COLO668 (cell line): Measurements from ENCODE around the gene GNG2.

ENCODE experiments used
- DNase-seq: peaks from one replicate; lab custom pipeline; 2025; ENCODE audit not compliant: unreplicated experiment; lab: John Stamatoyannopoulos, UW

GNG2 gene

DNA sequence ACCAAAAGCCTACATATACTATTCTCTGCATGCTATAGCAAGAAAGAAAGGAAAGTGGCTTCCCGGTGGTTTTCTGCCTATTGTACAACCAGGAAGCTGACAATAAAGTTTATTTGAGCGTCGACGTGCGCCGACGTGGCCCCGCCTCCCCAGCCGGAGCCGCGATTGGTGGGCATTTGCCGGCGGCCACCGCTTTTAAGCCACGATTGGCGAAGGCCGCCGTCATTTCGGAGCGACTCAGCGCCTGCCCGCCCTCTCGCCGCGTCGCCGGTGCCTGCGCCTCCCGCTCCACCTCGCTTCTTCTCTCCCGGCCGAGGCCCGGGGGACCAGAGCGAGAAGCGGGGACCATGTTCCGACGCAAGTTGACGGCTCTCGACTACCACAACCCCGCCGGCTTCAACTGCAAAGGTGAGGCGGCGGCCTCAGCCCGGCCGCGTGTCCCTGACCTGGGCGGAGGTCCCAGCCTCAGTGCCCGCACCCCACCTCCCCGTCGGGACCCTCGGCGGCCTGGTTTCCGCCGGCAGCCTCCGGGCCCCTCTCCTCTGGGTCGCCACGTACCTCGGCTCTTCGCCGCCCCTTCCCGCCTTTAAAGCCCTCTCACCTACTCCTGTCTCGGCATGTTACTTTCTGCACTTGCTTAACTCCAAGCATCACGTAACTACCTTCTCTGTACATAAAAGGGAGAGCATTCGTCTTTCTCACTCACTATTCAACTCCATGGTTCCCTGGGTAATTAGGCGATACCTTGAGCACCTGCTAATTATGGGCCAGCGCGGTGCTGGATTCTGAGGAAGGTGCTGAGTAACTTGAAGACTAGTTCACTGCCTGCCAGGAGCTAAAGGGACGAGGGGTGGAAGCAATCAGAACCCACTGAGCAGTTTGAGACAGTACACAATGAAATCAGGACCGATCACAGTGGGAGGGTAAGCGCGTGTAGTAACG, 129.2 kb downstream of the GNG2 start, which contains the start of gene RTRAF:
TSS of gene RTRAF (plus strand) at position 254 of the 942 bp plus-strand sequence. CDS start at position 348, 94 bp downstream.
- DNase-seq = peak; percentile 98

DNA sequence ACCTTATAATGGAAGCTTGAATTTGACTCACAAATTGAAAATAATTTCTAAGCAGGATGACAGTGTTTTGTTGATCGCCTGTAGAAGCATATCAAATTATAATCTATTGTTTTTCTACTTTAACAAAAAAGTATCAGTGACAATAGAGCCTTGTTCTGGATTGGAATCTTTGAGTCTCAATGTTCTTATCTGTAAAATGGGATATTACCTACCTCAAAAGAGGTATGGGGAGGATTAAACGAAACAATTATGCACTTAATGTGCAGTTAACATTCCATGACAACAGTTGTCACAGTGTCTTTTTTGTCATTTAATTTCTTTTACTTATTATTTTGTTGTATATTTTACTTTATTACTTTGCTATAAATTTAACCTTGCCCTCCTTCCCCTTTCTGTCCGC, 130.1 kb downstream of the GNG2 start:
- DNase-seq = no peak

DNA sequence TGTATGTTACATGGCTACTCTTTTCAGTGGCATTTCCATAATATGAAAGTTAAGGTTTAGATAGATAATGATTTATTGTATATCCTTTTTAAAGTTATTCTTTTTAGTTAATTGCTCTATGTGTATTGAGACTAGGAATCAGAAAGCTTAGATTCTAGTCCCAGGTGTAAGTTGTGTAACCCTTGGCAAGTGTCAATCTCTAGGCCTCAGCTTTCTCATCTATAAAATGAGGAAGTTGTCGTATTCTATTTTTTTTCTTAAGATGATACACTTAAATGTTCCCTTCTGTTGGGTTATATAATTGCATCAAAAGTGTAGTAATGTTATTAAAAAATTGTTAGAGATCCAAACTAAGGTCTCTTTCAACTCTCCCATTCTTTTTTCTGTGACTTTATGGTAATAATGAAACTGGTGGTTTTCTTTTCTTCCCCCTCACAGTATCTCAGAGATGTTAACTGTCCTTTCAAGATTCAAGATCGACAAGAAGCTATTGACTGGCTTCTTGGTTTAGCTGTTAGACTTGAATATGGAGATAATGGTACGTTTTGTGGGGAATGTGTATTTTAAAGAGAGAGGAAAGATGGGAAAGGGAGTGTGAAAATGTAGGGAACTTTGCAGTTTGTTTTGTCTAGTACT, 133.0 kb downstream of the GNG2 start:
- no peak for DNase-seq

DNA sequence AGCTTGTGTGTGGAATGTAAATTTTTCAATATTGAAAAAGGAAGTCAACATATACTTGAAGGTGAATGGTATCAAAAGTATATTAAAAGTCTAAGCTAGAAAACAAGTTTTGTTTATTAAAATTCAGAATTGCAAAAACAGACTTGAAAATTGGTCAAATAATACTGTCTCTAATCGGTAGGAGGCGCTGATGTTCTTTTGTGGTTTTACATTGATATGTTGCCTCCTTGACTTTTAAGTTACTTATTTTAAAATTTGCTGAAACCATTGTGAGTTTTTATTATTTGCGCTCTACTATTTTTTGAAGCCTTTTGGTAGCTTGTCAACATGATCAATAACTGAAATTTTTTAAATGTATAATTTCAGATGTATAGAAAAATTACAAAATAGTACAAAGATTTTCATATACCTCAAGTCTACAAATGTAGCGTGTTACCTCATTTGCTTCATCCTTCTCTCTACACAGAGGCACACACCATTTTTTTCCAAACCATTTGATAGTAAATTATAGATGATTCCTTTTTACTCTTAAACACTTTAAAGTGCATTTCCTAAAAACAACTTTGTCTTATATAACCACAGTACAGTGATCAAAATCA, 135.8 kb downstream of the GNG2 start:
- DNase-seq = no peak

DNA sequence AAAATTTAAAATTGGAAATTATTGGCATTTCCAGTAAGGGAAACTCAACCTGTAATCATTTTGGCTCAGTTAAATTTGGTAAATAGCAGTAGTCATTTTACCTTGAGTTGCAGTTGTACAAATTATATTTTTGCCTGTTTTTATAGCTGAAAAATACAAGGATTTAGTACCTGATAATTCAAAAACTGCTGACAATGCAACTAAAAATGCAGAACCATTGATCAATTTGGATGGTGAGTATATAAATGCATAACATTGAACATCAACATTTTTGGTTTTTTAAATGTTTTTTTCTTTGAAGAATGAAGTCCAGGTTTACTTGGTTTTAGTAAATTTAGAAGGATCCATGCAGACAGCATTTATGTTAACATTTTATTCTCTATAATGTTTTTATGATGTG, 137.9 kb downstream of the GNG2 start:
- no peak for DNase-seq

DNA sequence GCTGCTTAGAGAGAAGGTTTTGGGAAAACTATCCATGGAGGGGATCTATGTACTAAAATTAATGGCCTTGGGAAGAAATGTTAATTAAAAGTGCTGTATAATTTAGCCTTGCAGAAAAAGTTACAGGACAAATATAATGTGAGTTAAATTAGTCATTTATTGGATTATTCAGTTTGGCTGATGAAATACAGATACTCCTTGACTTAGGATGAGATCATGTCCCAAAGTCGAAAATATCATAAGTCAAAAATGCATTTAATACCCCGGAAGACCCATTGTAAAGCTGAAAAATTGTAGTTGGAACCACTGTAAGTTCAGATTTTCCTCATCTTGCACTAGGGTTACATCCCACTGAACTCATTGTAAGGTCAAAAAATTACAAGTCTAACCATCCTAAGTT, 138.7 kb downstream of the GNG2 start:
- DNase-seq = no peak

DNA sequence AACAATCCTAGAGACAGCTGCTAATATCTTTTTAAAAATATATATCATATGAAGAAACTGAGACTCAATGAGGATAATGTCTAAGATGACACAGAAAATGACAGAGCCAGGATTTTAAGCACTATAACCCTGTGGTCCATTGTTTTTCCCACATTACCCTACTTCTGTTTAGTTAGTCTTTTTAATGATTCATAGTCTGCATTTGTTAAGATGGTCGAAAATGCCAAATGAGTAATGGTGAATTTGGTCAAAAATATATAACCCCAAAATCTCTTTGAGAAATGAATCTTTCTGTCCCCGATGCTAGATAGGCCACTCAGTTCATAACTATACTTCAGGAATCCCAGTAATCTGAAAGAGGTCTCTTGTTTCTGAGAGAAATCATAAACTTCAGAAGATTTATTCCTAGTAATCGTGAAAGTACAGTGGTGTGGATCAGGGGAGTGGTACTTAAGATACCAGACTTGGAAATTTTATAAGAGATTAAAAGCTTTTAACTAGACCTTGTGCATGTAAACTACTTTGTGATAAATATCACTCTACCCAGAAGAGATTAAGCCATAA, 139.7 kb downstream of the GNG2 start:
- DNase-seq = no peak

DNA sequence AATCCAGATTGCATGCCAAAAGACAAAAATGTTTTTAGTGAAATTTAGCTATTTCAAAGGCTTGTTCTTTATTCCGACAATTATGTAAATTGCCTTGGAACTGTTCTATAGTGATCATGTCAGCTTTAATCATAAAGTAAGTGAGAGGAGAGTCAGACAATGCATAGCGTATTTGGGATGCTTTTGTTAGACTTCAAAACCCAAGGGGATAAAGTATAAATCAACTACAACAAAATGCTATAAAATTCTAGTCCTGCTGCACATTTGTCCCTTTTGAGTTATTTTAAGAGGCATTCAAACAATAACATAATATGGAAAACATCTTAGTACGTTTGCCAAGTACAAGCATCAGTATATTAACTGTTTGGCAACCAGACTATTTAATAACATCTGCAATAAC, 140.3 kb downstream of the GNG2 start:
- DNase-seq = no peak

DNA sequence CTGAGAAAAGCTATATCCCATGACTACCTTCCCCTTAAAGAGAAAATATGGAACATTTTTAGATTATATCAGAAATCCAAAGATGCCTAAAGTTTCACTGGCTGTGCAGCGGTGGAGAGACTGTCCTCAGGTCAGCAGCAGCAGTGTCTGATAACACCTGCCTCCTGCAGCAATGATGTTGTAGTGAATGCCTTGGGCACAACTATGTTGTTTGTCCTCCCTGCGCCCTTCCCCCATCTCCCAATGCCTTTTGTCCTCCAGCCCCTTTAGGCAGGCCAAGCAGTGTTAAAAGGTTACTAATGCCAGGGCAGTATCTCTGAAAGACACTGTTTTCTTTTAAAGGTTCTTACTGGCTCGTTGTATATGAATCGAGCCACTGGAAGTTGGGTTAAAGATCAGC, 142.1 kb downstream of the GNG2 start:
- no peak for DNase-seq

DNA sequence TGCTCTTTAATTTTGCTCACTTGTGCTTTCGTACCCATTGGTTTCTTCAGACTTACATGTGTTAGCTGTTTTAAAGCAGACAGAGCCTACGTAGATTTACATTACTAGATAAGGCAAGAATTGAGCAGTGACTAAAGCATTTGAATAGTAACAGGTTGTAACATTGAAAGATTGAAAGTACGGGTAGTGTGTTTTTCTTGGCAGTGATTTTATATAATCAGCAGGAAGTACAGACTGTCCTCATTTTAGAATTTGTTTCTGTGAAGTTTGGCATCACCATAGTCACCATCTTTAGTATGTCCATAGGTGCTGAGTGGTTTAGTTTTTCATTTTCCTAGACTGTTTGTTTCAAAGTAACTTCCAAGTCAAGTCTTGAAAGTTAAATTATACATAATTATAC, 142.9 kb downstream of the GNG2 start:
- DNase-seq = no peak

DNA sequence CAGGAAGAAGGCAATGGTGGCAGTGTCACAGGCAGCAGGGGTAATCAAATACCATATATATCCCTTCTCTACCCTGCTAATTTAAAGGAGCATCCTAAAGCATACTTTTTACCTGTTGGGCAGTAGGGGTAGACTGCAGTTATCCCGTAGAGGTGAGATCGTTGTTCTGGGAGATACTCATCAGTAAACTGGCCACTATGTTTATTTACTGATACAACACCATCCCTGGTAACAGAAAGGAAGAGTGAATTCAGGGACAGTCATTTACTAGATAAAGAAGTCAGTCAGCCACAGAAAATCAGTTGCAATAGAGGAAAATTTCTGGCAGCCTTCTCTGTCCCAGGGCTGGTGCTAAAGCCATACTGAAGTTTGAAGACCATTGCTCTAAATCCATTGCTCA, 145.2 kb downstream of the GNG2 start:
- no peak for DNase-seq

DNA sequence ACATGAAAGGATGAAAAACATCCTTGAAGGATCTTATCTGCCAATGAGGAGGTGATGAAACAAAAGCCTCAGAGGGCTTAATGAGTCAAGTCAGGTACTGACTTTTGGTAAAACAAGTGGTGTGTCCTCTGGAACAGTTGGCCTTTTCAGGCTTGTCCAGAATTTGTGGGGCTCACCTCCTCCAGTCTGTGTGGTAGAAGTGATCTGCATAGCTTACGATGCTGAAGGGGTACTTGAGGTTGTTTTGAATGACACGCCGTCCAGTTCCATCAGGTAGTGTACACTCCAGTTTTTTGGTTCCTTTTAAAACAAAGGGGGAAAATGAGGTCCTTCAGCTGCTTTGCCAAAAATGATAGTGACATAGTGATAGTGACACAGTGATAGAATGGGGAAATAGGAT, 145.9 kb downstream of the GNG2 start:
- no peak for DNase-seq

DNA sequence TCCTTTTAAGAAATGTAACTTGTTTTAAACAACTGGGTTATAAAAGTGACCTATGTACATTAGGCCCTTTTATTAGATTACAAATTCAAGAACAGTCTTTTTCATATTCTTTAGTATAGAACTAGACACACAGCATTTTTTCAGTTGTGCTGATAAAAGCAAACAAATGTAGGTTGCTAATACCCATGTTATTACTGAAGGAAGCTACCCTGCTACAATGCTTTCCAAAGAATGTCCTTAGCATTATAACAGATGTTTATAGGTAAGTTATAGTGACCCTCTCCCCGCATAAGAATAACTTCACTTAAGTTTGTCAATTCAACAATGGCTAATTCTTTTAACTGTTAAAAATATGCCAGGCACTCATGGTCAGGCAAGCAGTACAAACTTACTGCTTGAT, 146.8 kb downstream of the GNG2 start:
- DNase-seq = no peak

DNA sequence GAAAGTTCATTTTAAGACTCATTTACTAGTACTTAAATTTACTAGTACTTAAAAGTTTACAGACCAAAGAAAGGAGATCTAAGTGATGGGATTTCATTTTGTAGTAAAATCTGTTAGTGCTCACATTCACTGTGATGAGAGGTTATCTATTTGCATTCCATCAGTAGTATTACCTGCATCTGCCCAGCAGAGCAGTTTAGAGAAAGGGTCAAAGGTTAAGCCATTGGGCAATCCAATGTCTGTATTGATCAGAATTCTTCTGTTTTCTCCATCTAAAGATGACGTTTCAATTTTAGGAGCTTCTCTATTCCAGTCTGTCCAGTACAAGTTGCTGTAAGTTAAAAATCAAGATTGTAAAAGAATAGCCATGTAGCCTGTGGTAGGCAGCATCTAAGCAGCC, 147.2 kb downstream of the GNG2 start:
- DNase-seq = no peak

DNA sequence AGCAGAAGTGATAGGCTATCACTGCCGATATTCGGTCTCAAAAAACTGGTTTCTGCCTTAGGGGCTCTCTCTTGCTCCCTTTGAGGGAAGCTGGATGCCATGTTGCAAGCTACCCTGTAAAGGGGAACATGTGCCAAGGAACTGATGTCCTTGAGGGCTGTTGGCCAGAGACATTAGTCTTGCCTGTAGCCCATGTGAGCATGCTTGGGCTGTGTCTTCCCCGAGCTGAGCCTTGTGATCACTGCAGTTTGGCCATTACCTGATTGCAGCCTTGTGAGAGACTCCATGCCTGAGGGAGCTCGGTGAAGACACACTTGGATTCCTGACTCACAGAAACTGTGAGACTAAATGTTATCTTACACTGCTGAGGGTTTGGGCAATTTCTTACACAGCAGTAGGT, 147.7 kb downstream of the GNG2 start:
- DNase-seq = no peak

DNA sequence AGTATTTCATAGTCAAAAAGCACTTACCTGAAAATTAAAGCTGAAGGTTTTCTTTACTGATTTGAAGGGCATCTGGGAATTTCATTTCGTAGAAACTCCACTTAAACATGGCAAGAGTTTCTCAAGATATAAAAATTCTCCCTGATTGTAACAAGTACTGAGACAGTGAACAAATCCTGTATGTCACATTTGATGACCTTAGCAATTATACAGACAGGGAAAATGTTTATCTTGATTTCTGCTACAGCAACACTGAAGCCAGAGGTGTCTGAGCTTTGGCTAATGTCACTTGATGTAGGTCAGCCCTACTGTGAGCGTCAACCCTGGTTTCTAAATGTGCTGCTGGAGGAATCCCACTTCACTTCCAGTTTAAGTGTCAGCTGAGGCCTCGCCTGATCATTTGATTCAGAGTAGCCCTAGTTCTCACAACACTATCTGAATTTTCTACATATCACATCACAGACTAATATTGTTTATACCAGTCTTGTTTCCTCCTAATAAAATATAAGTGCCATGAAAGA, 149.8 kb downstream of the GNG2 start:
- DNase-seq = no peak

DNA sequence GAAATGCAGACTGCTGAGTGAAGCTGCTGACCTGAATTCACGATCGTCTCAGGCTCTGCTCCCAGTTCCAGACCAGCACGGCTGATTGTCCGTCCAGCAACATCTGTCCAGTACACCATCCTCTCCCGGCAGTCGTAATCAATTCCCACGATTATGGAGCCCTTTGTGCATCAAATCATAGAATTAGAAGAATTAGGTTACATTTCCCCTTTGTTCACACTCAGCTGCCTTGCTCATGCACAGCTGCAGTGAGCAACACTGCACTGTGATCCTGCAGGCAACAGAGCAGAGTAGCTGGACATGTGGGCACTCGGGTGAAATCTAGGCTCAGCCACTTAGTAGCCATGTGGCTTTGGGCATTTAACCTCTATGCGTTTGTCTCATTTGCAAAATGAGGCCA, 151.1 kb downstream of the GNG2 start:
- DNase-seq = no peak

DNA sequence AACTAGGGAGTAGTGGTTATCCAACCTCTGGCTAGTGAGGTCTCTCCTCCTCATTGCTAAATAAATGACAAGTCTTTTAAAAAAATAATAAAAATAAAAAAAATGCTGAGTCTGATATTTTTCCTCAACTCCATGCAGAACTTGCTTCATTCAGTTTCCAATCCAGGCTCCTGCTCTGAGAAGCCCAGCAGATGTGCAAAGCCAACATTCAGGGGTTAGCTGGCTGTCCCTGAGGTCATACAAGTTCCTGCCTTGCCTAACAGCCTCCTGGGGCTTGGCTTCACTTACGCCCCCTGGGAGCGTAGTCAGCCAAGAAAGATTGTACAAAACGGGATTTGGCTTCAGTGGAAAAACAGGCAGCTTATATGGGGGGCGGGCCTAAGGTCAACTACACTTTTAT, 152.2 kb downstream of the GNG2 start:
- DNase-seq = no peak

DNA sequence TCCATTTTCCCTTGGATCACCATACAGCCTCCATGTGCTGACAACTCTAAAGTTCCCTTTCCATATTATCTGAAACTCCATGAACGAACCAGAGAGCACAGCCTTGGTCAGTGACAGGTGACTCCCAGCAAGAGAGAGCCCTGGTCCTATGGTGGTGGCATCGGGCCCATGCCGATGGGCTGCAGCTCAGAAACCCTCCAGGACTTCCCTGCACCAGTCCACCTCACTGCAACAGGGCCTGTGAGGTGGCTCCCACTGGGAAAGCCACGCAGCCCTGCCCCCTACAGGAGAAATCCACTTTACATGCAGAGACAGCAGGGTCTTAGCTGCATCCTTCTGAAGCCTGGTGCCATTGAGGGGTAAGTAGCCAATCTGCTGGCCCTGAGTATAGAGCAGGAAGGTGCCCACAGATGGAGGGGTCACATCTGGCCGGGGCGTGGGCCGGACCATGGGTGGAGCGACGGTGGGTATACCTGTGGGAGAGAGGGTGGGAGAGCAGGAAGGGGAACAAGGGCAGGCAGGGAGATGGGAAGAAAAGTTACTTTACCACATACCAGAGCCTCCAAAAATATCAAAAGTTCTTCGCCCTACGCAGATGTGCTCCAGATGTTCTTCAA, 153.7 kb downstream of the GNG2 start:
- DNase-seq = peak; percentile 14

DNA sequence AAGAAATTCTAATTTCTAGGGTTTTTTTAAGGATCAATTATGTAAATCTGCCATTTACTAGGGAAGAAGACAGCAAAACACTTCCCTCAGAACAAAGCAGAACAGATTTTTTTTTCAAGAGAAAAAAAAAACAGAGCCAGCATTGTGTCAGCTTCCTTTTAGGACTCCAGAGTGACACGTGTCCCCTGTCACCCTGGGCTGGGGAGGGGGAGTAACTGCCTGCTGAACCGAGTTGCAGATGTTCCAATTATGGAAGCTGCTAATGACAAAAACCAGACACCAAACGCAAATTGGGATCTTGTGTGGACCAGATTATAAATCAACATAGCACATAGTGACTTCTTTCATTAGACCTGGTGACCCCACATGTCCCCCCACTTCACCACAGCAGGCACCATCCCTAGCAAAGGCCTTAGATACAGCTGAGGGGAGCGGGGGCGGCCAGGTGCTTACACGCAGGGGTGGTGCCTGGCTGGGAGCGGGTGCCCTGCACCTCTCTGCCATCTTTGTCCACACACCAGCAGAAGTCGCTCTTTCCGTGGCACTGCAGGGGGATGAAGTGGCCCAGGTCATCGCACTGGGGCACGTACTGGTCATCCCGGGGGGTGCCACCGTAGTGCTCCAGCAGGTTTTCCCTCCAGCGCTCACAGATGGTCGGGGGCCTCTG, 154.3 kb downstream of the GNG2 start:
- no peak for DNase-seq
